GM21786 (cell line): Measurements from ENCODE around the gene OSBPL5.

ENCODE experiments used
- ATAC-seq: cut with Tn5 transposase; IDR thresholded peaks from one replicate; pipeline ENCODE4 v1.9.1; 2021; ENCODE audit not compliant: unreplicated experiment

OSBPL5 gene

GRCh38 chr11:3165152-3165705, at the start of gene OSBPL5:
Gene OSBPL5 (minus strand): TSS chr11:3165310. CDS start chr11:3129148, 36,162 bp downstream.
- no peak for ATAC-seq

GRCh38 chr11:3214420-3214699, 49.2 kb upstream of the OSBPL5 start:
- ATAC-seq: no peak

- no peak for ATAC-seq
These were observed 48.7 kb upstream of the OSBPL5 start for GRCh38 chr11:3213659-3214419.

GRCh38 chr11:3208272-3208671, 43.2 kb upstream of the OSBPL5 start:
- no peak for ATAC-seq

- ATAC-seq: no peak
These were observed 42.5 kb upstream of the OSBPL5 start for GRCh38 chr11:3207526-3208189.

- no peak for ATAC-seq
These were observed 41.8 kb upstream of the OSBPL5 start for GRCh38 chr11:3206922-3207204.

GRCh38 chr11:3206156-3206921, 41.2 kb upstream of the OSBPL5 start:
- ATAC-seq: no peak

GRCh38 chr11:3205261-3206155, 40.4 kb upstream of the OSBPL5 start:
- no peak for ATAC-seq

- ATAC-seq: no peak
These were observed 39.3 kb upstream of the OSBPL5 start for GRCh38 chr11:3204141-3205015.

- ATAC-seq: no peak
These were observed 38.3 kb upstream of the OSBPL5 start for GRCh38 chr11:3203221-3204043.

GRCh38 chr11:3202759-3203158, 37.6 kb upstream of the OSBPL5 start:
- no peak for ATAC-seq

- no peak for ATAC-seq
These were observed 37.2 kb upstream of the OSBPL5 start for GRCh38 chr11:3202305-3202704.

GRCh38 chr11:3201677-3202181, 36.6 kb upstream of the OSBPL5 start:
- ATAC-seq: no peak

GRCh38 chr11:3201112-3201581, 36.0 kb upstream of the OSBPL5 start:
- no peak for ATAC-seq

GRCh38 chr11:3200388-3201111, 35.4 kb upstream of the OSBPL5 start:
- no peak for ATAC-seq

GRCh38 chr11:3199537-3200295, 34.6 kb upstream of the OSBPL5 start:
- no peak for ATAC-seq

- ATAC-seq: no peak
These were observed 33.7 kb upstream of the OSBPL5 start for GRCh38 chr11:3198815-3199214.
